Spleen (tissue), 11 donors: ENCODE results near the gene FBXO17. TPM values are rescaled to one million over a fixed set of nuclear protein-coding genes. Genes with fewer than 3 reads are reported as not detected.

Experiments used
- DNase-seq: peaks from one replicate; pipeline ENCODE4 v3.0.0-alpha.2; 2020
- H3K27ac ChIP-seq, 8 donors: fragments of 200-600 bp; sonication (generic) in 7 of 8; 1 replicate in 4 of 8; 2 replicates in 4 of 8; pipeline versions ENCODE4 v1.5.0 to v1.8.0; 2016 to 2021; ENCODE audit warnings: inconsistent platforms in 4 of 8, mild to moderate bottlenecking in 4 of 8, moderate library complexity in 1 of 8
- H3K27me3 ChIP-seq, 7 donors: fragments of 200-600 bp; sonication (generic) in 6 of 7; replicated peaks in 1 of 7; 1 replicate in 4 of 7; 2 replicates in 3 of 7; pipeline versions ENCODE4 v1.5.0 to v1.8.0; 2016 to 2021; ENCODE audit warnings: inconsistent platforms in 3 of 7, mild to moderate bottlenecking in 1 of 7
- H3K36me3 ChIP-seq, 6 donors: fragments of 200-600 bp; sonication (generic) in 5 of 6; 1 replicate in 4 of 6; 2 replicates in 2 of 6; pipeline versions ENCODE4 v1.5.0 to v1.8.0; 2016 to 2021; ENCODE audit warnings: inconsistent platforms in 2 of 6
- H3K4me1 ChIP-seq, 6 donors: fragments of 200-600 bp; sonication (generic) in 5 of 6; 1 replicate in 3 of 6; 2 replicates in 3 of 6; pipeline versions ENCODE4 v1.5.0 to v1.8.0; 2016 to 2021; ENCODE audit warnings: inconsistent platforms in 3 of 6
- H3K4me3 ChIP-seq, 8 donors: fragments of 200-600 bp; sonication (generic) in 7 of 8; 1 replicate in 4 of 8; 2 replicates in 4 of 8; pipeline versions ENCODE4 v1.5.0 to v1.8.0; 2016 to 2021; ENCODE audit warnings: inconsistent platforms in 4 of 8, mild to moderate bottlenecking in 4 of 8, moderate library complexity in 2 of 8
- H3K9me3 ChIP-seq, 8 donors: fragments of 200-600 bp; sonication (generic) in 7 of 8; 1 replicate in 4 of 8; 2 replicates in 4 of 8; pipeline versions ENCODE4 v1.5.0 to v1.8.0; 2016 to 2021; ENCODE audit warnings: inconsistent platforms in 4 of 8
- CTCF ChIP-seq, 11 experiments: fragments of 200-600 bp in 7 of 11; fragments of 450-650 bp in 4 of 11; sonication (generic) in 4 of 11; IDR thresholded peaks in 8 of 11; conservative IDR thresholded peaks in 3 of 11; 1 replicate in 7 of 11; 2 replicates in 4 of 11; pipeline versions ENCODE4 v1.4.0 to v1.8.0; 2016 to 2021; ENCODE audit warnings: antibody characterized with exemption in 11 of 11, inconsistent platforms in 4 of 11, mild to moderate bottlenecking in 1 of 11
- POLR2A ChIP-seq, 3 donors: fragments of 450-650 bp; IDR thresholded peaks; one replicate each; pipeline ENCODE4 v1.5.1; 2017; ENCODE audit warnings: antibody characterized with exemption in 3 of 3, mild to moderate bottlenecking in 1 of 3
- POLR2AphosphoS5 ChIP-seq, 3 donors: sonication (generic); formaldehyde crosslinking; IDR thresholded peaks; one replicate each; pipeline ENCODE4 v1.5.1; 2017; ENCODE audit warnings: antibody characterized with exemption in 3 of 3
- WGBS, 5 donors: extraction: QIAGEN DNeasy Blood & Tissue Kit in 3 of 5; methylation state at CpG; one replicate each; pipeline versions ENCODE4 v1.1.5 to v1.1.7; 2013 to 2018; 5-methylcytosine and 5-hydroxymethylcytosine counted together
- intact Hi-C: fragments of 100-400 bp; cut with DNase I; formaldehyde crosslinking; loops from one replicate; pipeline ENCODE4 v1.15.0; 2023; ENCODE audit warnings: low total_unique reads
- polyA plus RNA-seq, 3 donors: library from polyadenylated mRNA; stranded (reverse); fragments of 200-250 nt; gene quantifications; one replicate each; pipeline ENCODE4 v1.2.1, GENCODE V29; 2013
- total RNA-seq, 7 donors: library from RNA; depleted of rRNA in 3 of 7; stranded (reverse); fragments of >200 nt in 3 of 7; fragmentation: NEBNext Ultra II Directional in 4 of 7; extraction: Animal tissue kit (Norgen Biotek cat#: 25700) in 4 of 7; gene quantifications; one replicate each; pipeline versions ENCODE4 v1.1.0 to v1.2.1, GENCODE V29; 2016 to 2021
- donor health status: healthy with polysubstance abuse.
- donor health status: DM: no; HTN: no; CAD: no; lungs with moderate emphysema.
- donor health status: DM: no; HTN: no; CAD: no.
- donor health status: Bipolar disorder and iron deficiency.
- donor health status: healthy.
- donor health status: DM: no; HTN: no; CAD: no.
- donor health status: DM: yes; HTN: yes; CAD: no.

The FBXO17 gene
- total and polyA plus RNA-seq, 10 donors = 0.91 to 7.7 (median 4.9) TPM

GRCh38 chr19:38951187-38951586 is 24.4 kb downstream of the FBXO17 start:
- 62 to 86% (median 79%) methylated on average over 3 of the region's 3 CpGs for WGBS, 5 donors

GRCh38 chr19:38949580-38950367 is 25.8 kb downstream of the FBXO17 start:
- H3K9me3 ChIP-seq = no peaks in the 10 kb centered on the region
- WGBS, 5 donors = 6 to 11% (median 9%) methylated on average over 34 to 72 of the region's 72 CpGs
- H3K4me3 ChIP-seq = peak overlapping the region in 7 of 8 donors; percentile 25 to 66 (median 33)
- H3K27me3 ChIP-seq = peaks cover 0 to 60% (median 10%) of the 10 kb centered on the region in 7 donors
- TF ChIP-seq POLR2A (IDR thresholded peaks at IDR 0.05) = no peak
- no peak for TF ChIP-seq CTCF (IDR thresholded peaks at IDR 0.05 in 8 of 11, conservative IDR thresholded peaks at IDR 0.05 in 3 of 11)
- peak in 2 of 3 donors; percentile 53 to 62 for TF ChIP-seq POLR2AphosphoS5 (IDR thresholded peaks at IDR 0.05)
- peaks cover 8 to 25% (median 11%) of the 10 kb centered on the region in 6 donors for H3K4me1 ChIP-seq
- intact Hi-C loops = no loop called here
- H3K27ac ChIP-seq = no peak overlapping the region
- DNase-seq = peak; percentile 89
- no peaks in the 10 kb centered on the region for H3K36me3 ChIP-seq

More at GRCh38 chr19:38951187-38951586, 24.4 kb downstream of the FBXO17 start:
- intact Hi-C loops = no loop called here
- Histone ChIP-seq H3K9me3 (no peaks in the 10 kb centered on the region), H3K27ac (no peak overlapping the region), H3K27me3 (peaks cover 0 to 61% (median 10%) of the 10 kb centered on the region in 7 donors), H3K4me1 (peaks cover 8 to 20% (median 11%) of the 10 kb centered on the region in 6 donors), H3K36me3 (no peaks in the 10 kb centered on the region), H3K4me3 (no peak overlapping the region)
- TF ChIP-seq POLR2AphosphoS5 (IDR thresholded peaks at IDR 0.05) = no peak
- no peak for TF ChIP-seq POLR2A (IDR thresholded peaks at IDR 0.05)
- no peak for TF ChIP-seq CTCF (IDR thresholded peaks at IDR 0.05 in 8 of 11, conservative IDR thresholded peaks at IDR 0.05 in 3 of 11)
- no peak for DNase-seq

GRCh38 chr19:38946229-38947010 is 29.1 kb downstream of the FBXO17 start:
- TF ChIP-seq CTCF (IDR thresholded peaks at IDR 0.05 in 8 of 11, conservative IDR thresholded peaks at IDR 0.05 in 3 of 11) (no peak), POLR2A (IDR thresholded peaks at IDR 0.05) (no peak), POLR2AphosphoS5 (IDR thresholded peaks at IDR 0.05) (no peak)
- Histone ChIP-seq H3K27ac (no peak overlapping the region), H3K9me3 (no peaks in the 10 kb centered on the region), H3K4me1 (peaks cover 8 to 25% (median 11%) of the 10 kb centered on the region in 6 donors), H3K36me3 (no peaks in the 10 kb centered on the region), H3K4me3 (no peak overlapping the region), H3K27me3 (peaks cover 0 to 35% (median 10%) of the 10 kb centered on the region in 7 donors)
- WGBS, 5 donors = 73 to 86% (median 75%) methylated on average over 10 to 11 of the region's 11 CpGs
- intact Hi-C loops = no loop called here
- peak; percentile 36 for DNase-seq
